Measurements from ENCODE around the gene NCR2. TPM values are rescaled to one million over a fixed set of nuclear protein-coding genes. Genes with fewer than 3 reads are reported as not detected.

NCR2 gene
- total RNA-seq, 4 donors from 2014 or later: 0.26 TPM; not detected in 3

DNA sequence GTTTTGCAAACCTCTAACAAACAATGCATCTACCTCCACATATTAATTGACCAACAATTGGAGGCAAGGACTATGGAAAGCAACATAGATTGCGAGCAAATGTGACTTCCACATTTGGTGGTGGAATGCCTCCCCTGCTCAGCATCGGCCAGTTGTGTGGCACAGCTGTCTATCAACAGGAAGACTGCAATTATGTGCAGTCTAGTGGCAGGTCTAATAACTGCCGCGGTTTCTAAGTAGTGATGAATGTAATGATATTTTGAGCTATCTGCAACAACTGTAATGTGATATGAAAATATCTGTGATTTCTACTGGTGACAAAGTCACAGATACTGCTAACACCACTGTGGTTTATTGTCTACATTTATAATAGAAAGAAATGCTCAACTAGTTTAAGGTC, 56.8 kb downstream of the NCR2 start:
- Histone ChIP-seq H3K27ac (no peak overlapping the region), H3K4me3 (no peak overlapping the region), H3K27me3 (peaks cover 0 to 69% (median 0%) of the 10 kb centered on the region in 4 donors), H3K4me1 (no peaks in the 10 kb centered on the region), H3K9me3 (peaks cover 0 to 12% (median 4%) of the 10 kb centered on the region in 3 donors), H3K36me3 (no peaks in the 10 kb centered on the region)
- no peak for DNase-seq
- WGBS, 2 donors: 55 to 67% methylated on average over 4 of the region's 4 CpGs
- intact Hi-C loops (cut with DNase I): no loop called here
- TF ChIP-seq, protein P1, sequence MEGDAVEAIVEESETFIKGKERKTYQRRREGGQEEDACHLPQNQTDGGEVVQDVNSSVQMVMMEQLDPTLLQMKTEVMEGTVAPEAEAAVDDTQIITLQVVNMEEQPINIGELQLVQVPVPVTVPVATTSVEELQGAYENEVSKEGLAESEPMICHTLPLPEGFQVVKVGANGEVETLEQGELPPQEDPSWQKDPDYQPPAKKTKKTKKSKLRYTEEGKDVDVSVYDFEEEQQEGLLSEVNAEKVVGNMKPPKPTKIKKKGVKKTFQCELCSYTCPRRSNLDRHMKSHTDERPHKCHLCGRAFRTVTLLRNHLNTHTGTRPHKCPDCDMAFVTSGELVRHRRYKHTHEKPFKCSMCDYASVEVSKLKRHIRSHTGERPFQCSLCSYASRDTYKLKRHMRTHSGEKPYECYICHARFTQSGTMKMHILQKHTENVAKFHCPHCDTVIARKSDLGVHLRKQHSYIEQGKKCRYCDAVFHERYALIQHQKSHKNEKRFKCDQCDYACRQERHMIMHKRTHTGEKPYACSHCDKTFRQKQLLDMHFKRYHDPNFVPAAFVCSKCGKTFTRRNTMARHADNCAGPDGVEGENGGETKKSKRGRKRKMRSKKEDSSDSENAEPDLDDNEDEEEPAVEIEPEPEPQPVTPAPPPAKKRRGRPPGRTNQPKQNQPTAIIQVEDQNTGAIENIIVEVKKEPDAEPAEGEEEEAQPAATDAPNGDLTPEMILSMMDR (IDR thresholded peaks at IDR 0.05): no peak
- no peak for TF ChIP-seq POLR2A (IDR thresholded peaks at IDR 0.05)

DNA sequence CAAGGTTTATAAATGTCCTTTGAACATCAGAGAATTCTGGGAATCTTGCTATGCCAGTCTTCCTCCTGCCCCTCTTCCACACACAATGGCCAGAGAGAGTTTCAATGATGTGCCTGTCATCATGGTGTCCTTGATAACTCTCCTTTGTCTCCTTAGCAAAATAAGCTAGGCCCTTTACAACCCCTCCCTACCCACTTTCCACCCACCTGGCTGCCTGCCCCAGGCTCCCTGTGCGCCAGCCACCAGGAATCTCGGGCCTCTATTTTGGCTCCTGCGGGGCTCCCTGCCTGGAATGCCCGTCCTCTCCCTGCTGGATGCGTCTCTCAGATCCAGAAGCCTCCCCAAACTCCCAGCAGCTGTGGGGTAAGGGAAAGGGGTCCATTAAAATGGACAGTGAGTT, 60.9 kb downstream of the NCR2 start:
- H3K27me3 ChIP-seq: peaks cover 0 to 85% (median 0%) of the 10 kb centered on the region in 4 donors
- no peak overlapping the region for H3K27ac ChIP-seq
- DNase-seq: no peak
- TF ChIP-seq, protein P1 (IDR thresholded peaks at IDR 0.05): no peak
- no peak for TF ChIP-seq POLR2A (IDR thresholded peaks at IDR 0.05)
- no peak overlapping the region for H3K4me3 ChIP-seq
- H3K9me3 ChIP-seq: peaks cover 0 to 12% (median 4%) of the 10 kb centered on the region in 3 donors
- no peaks in the 10 kb centered on the region for H3K4me1 ChIP-seq
- no peaks in the 10 kb centered on the region for H3K36me3 ChIP-seq
- WGBS, 2 donors: 47 to 49% methylated on average over 5 of the region's 5 CpGs
- intact Hi-C loops (cut with DNase I): no loop called here

GRCh38 chr6:41399424-41399823, 64.0 kb downstream of the NCR2 start:
- Histone ChIP-seq H3K27me3 (peaks cover 0 to 78% (median 0%) of the 10 kb centered on the region in 4 donors), H3K4me1 (no peaks in the 10 kb centered on the region), H3K9me3 (peaks cover 0 to 7% (median 0%) of the 10 kb centered on the region in 3 donors), H3K4me3 (no peak overlapping the region), H3K36me3 (no peaks in the 10 kb centered on the region), H3K27ac (no peak overlapping the region)
- 79 to 82% methylated on average over 5 of the region's 5 CpGs for WGBS, 2 donors
- TF ChIP-seq POLR2A (IDR thresholded peaks at IDR 0.05): no peak
- TF ChIP-seq, protein P1 (IDR thresholded peaks at IDR 0.05): no peak
- intact Hi-C loops (cut with DNase I): no loop called here
- no peak for DNase-seq

Small RNA genes within 50 kb of the gene (small RNA-seq; reads per million reads assigned to genes)
- gene RNU6-643P: 0 reads per million in 4 donors

Other genes starting within 250 kb of the NCR2 start
- gene TREML1, start 181.3 kb upstream of the NCR2 start, total RNA-seq: not detected
- 1 to 10 TPM in 1 of 4 donors, under 1 TPM in 2, not detected in 1; 0.70 to 7.3 (median 0.95) TPM for gene TREM2, start 172.5 kb upstream of the NCR2 start, total RNA-seq
- under 1 TPM in 1 of 4 donors, not detected in 3; 0.26 TPM for gene TREML2, start 134.5 kb upstream of the NCR2 start, total RNA-seq
- not detected for gene TREML4, start 107.3 kb upstream of the NCR2 start, total RNA-seq
- gene TREM1, start 48.9 kb upstream of the NCR2 start, total RNA-seq: 1 to 10 TPM in 2 of 4 donors, under 1 TPM in 2; 0.59 to 2.3 (median 1.0) TPM
- 10 to 100 TPM in 1 of 4 donors, 1 to 10 TPM in 3; 2.2 to 10.3 (median 6.8) TPM for gene FOXP4, start 210.8 kb downstream of the NCR2 start, total RNA-seq

Data from esophagus squamous epithelium (tissue), 5 donors.